HepG2 (cell line): Measurements from ENCODE around the gene CD7. TPM values are rescaled to one million over a fixed set of nuclear protein-coding genes. Genes with fewer than 3 reads are reported as not detected.

ENCODE experiments used
- ADNP ChIP-seq: sonication (generic); formaldehyde crosslinking; IDR thresholded peaks from 2 replicates; pipeline ENCODE4 v1.4.0; 2020; ENCODE audit warnings: missing genetic modification reagents
- ARNT2 ChIP-seq: sonication (generic); formaldehyde crosslinking; IDR thresholded peaks from 2 replicates; pipeline ENCODE4 v1.8.0; 2022; ENCODE audit warnings: mild to moderate bottlenecking, low read depth, missing genetic modification reagents, moderate library complexity
- CHD2 ChIP-seq: IDR thresholded peaks from 2 replicates; pipeline ENCODE4 v1.6.1; 2011; ENCODE audit warnings: low read depth, low read length, improper control_type of control experiment
- CHD4 ChIP-seq: fragments of 200-600 bp; sonication (generic); IDR thresholded peaks from 2 replicates; pipeline ENCODE4 v1.7.0; 2017; ENCODE audit warnings: mild to moderate bottlenecking, low read length, borderline replicate concordance
- DPF2 ChIP-seq: sonication (generic); formaldehyde crosslinking; IDR thresholded peaks from 2 replicates; pipeline ENCODE4 v1.4.0; 2020; ENCODE audit warnings: mild to moderate bottlenecking, low read depth, missing genetic modification reagents, borderline replicate concordance
- EEA1 ChIP-seq: sonication (generic); formaldehyde crosslinking; IDR thresholded peaks from 2 replicates; pipeline ENCODE4 v1.5.1; 2020; ENCODE audit warnings: mild to moderate bottlenecking, missing genetic modification reagents, borderline replicate concordance
- MIER2 ChIP-seq: IDR thresholded peaks from 2 replicates; pipeline ENCODE4 v1.6.1; 2016; ENCODE audit warnings: missing biosample characterization, missing genetic modification reagents
- NCOA5 ChIP-seq: sonication (generic); formaldehyde crosslinking; IDR thresholded peaks from 2 replicates; pipeline ENCODE4 v1.4.0; 2020; ENCODE audit warnings: missing genetic modification reagents
- PAF1 ChIP-seq: IDR thresholded peaks from 2 replicates; pipeline ENCODE4 v1.6.1; 2016; ENCODE audit warnings: missing genetic modification reagents, missing compliant biosample characterization
- SUZ12 ChIP-seq: fragments of 150-350 bp; IDR thresholded peaks from 2 replicates; pipeline ENCODE4 v1.6.1; 2014; ENCODE audit warnings: low read depth, low read length
- THAP11 ChIP-seq: IDR thresholded peaks from 2 replicates; pipeline ENCODE4 v1.6.1; 2016; ENCODE audit warnings: missing biosample characterization, missing genetic modification reagents
- ZBED4 ChIP-seq: sonication (generic); formaldehyde crosslinking; IDR thresholded peaks from 2 replicates; pipeline ENCODE4 v1.4.0; 2020; ENCODE audit warnings: missing genetic modification reagents, borderline replicate concordance
- ZNF383 ChIP-seq: sonication (generic); formaldehyde crosslinking; IDR thresholded peaks from 2 replicates; pipeline ENCODE4 v1.4.0; 2020; ENCODE audit warnings: missing genetic modification reagents, mild to moderate bottlenecking, borderline replicate concordance
- ZNF569 ChIP-seq: sonication (generic); formaldehyde crosslinking; IDR thresholded peaks from 2 replicates; pipeline ENCODE4 v1.5.0; 2020; ENCODE audit warnings: mild to moderate bottlenecking, missing genetic modification reagents, moderate library complexity, borderline replicate concordance
- ZNF670 ChIP-seq: sonication (generic); formaldehyde crosslinking; IDR thresholded peaks from 2 replicates; pipeline ENCODE4 v1.8.0; 2022; ENCODE audit warnings: mild to moderate bottlenecking, missing genetic modification reagents, borderline replicate concordance
- ZSCAN21 ChIP-seq: sonication (generic); formaldehyde crosslinking; IDR thresholded peaks from 2 replicates; pipeline ENCODE4 v1.8.0; 2022; ENCODE audit warnings: mild to moderate bottlenecking, missing genetic modification reagents, moderate library complexity, borderline replicate concordance
- polyA plus RNA-seq, 8 experiments: library from polyadenylated mRNA; depleted of rRNA in 3 of 8; stranded (reverse) in 7 of 8; unstranded in 1 of 8; fragments of >200 nt; fragmentation: Illumina TruSeq in 4 of 8; extraction: Trizol in 4 of 8; gene quantifications; 2 replicates each; pipeline versions ENCODE4 v1.2.1 to v1.2.3, GENCODE V29; 2011 to 2016; ENCODE audit warnings: low read depth in 4 of 8, missing spikeins in 1 of 8, mixed read lengths in 1 of 8; ENCODE audit not compliant: insufficient read depth in 1 of 8
- total RNA-seq, 5 experiments: library from RNA; depleted of rRNA; stranded (reverse); fragments of >200 nt; fragmentation: Illumina TruSeq; extraction: Trizol; gene quantifications; 2 replicates each; pipeline ENCODE4 v1.2.3, GENCODE V29; 2016; ENCODE audit warnings: low read depth in 1 of 5
- TF ChIP-seq, protein P1 (sequence below): sonication (generic); formaldehyde crosslinking; IDR thresholded peaks from 2 replicates; pipeline ENCODE4 v1.8.0; 2022; ENCODE audit warnings: mild to moderate bottlenecking, missing genetic modification reagents, moderate library complexity
- TF ChIP-seq, protein P2 (sequence below): sonication (generic); formaldehyde crosslinking; IDR thresholded peaks from 2 replicates; pipeline ENCODE4 v1.5.0; 2020; ENCODE audit warnings: mild to moderate bottlenecking, missing genetic modification reagents
- TF ChIP-seq, protein P3 (sequence below): sonication (generic); formaldehyde crosslinking; IDR thresholded peaks from 2 replicates; pipeline ENCODE4 v1.4.0; 2020; ENCODE audit warnings: missing genetic modification reagents

Gene CD7
- total and polyA plus RNA-seq, 2 of the 13 experiments (the other 11 are each of a cell fraction or from before 2014, with no cell fraction given): 67.6 to 76.4 TPM

- TF ChIP-seq ZBED4 (CRISPR knock-in tag): no peak
- TF ChIP-seq PAF1: no peak
- 0 out of 2 replicates have a peak, but pooled peaks have one; percentile 12 for TF ChIP-seq ADNP
- TF ChIP-seq SUZ12: no peak
- no peak for TF ChIP-seq THAP11
- TF ChIP-seq, protein P1, sequence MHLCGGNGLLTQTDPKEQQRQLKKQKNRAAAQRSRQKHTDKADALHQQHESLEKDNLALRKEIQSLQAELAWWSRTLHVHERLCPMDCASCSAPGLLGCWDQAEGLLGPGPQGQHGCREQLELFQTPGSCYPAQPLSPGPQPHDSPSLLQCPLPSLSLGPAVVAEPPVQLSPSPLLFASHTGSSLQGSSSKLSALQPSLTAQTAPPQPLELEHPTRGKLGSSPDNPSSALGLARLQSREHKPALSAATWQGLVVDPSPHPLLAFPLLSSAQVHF (CRISPR knock-in tag): no peak
- TF ChIP-seq ZNF383 (CRISPR knock-in tag): no peak
- no peak for TF ChIP-seq ZNF569 (CRISPR knock-in tag)
- TF ChIP-seq ZSCAN21: peak; percentile 50; the same call in 1 of the 2 replicates
- TF ChIP-seq EEA1 (CRISPR knock-in tag): no peak
- no peak for TF ChIP-seq ZNF670 (CRISPR knock-in tag)
- TF ChIP-seq CHD4: no peak
- TF ChIP-seq DPF2: no peak
- TF ChIP-seq NCOA5 (CRISPR knock-in tag): no peak
- TF ChIP-seq MIER2 (CRISPR knock-in tag): no peak
- no peak for TF ChIP-seq CHD2
- TF ChIP-seq, protein P2, sequence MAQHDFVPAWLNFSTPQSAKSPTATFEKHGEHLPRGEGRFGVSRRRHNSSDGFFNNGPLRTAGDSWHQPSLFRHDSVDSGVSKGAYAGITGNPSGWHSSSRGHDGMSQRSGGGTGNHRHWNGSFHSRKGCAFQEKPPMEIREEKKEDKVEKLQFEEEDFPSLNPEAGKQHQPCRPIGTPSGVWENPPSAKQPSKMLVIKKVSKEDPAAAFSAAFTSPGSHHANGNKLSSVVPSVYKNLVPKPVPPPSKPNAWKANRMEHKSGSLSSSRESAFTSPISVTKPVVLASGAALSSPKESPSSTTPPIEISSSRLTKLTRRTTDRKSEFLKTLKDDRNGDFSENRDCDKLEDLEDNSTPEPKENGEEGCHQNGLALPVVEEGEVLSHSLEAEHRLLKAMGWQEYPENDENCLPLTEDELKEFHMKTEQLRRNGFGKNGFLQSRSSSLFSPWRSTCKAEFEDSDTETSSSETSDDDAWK (CRISPR knock-in tag): no peak
- TF ChIP-seq, protein P3, sequence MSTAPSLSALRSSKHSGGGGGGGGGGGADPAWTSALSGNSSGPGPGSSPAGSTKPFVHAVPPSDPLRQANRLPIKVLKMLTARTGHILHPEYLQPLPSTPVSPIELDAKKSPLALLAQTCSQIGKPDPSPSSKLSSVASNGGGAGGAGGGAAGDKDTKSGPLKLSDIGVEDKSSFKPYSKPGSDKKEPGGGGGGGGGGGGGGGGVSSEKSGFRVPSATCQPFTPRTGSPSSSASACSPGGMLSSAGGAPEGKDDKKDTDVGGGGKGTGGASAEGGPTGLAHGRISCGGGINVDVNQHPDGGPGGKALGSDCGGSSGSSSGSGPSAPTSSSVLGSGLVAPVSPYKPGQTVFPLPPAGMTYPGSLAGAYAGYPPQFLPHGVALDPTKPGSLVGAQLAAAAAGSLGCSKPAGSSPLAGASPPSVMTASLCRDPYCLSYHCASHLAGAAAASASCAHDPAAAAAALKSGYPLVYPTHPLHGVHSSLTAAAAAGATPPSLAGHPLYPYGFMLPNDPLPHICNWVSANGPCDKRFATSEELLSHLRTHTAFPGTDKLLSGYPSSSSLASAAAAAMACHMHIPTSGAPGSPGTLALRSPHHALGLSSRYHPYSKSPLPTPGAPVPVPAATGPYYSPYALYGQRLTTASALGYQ: peak; percentile 37; the same call in 1 of the 2 replicates
- no peak for TF ChIP-seq ARNT2
Observed at GRCh38 chr17:82304826-82305726, 12.3 kb downstream of the CD7 start (continued).
